ENCODE measurements around the gene TIAM1.

The TIAM1 gene

GRCh38 chr21:31173881-31174555 is 170.0 kb downstream of the TIAM1 start:
- DNase-seq (ENCODE audit: low spot score) = no peak

GRCh38 chr21:31172328-31172727 is 171.7 kb downstream of the TIAM1 start:
- DNase-seq (ENCODE audit: low spot score) = no peak

- no peak for DNase-seq (ENCODE audit: low spot score)
Observed at GRCh38 chr21:31164713-31165694, 179.1 kb downstream of the TIAM1 start.

- no peak for DNase-seq (ENCODE audit: low spot score)
Observed at GRCh38 chr21:31162827-31163226, 181.2 kb downstream of the TIAM1 start.

- DNase-seq (ENCODE audit: low spot score) = no peak
Observed at GRCh38 chr21:31162079-31162699, 181.9 kb downstream of the TIAM1 start.

- no peak for DNase-seq (ENCODE audit: low spot score)
Observed at GRCh38 chr21:31161157-31161556, 182.9 kb downstream of the TIAM1 start.

GRCh38 chr21:31159808-31160207 is 184.3 kb downstream of the TIAM1 start:
- no peak for DNase-seq (ENCODE audit: low spot score)

- no peak for DNase-seq (ENCODE audit: low spot score)
Observed at GRCh38 chr21:31158789-31159581, 185.1 kb downstream of the TIAM1 start.

GRCh38 chr21:31157756-31158155 is 186.3 kb downstream of the TIAM1 start:
- DNase-seq (ENCODE audit: low spot score) = no peak

GRCh38 chr21:31156662-31157061 is 187.4 kb downstream of the TIAM1 start:
- DNase-seq (ENCODE audit: low spot score) = no peak

- DNase-seq (ENCODE audit: low spot score) = no peak
Observed at GRCh38 chr21:31156169-31156568, 187.9 kb downstream of the TIAM1 start.

GRCh38 chr21:31151156-31152045 is 192.7 kb downstream of the TIAM1 start:
- DNase-seq (ENCODE audit: low spot score) = no peak

- DNase-seq (ENCODE audit: low spot score) = no peak
Observed at GRCh38 chr21:31145274-31145673, 198.8 kb downstream of the TIAM1 start.

- no peak for DNase-seq (ENCODE audit: low spot score)
Observed at GRCh38 chr21:31143036-31143435, 201.0 kb downstream of the TIAM1 start.

GRCh38 chr21:31142600-31142999 is 201.5 kb downstream of the TIAM1 start:
- DNase-seq (ENCODE audit: low spot score) = no peak

- no peak for DNase-seq (ENCODE audit: low spot score)
Observed at GRCh38 chr21:31141389-31142000, 202.6 kb downstream of the TIAM1 start.

- DNase-seq (ENCODE audit: low spot score) = no peak
Observed at GRCh38 chr21:31140676-31141075, 203.4 kb downstream of the TIAM1 start.

- DNase-seq (ENCODE audit: low spot score) = no peak
Observed at GRCh38 chr21:31140025-31140424, 204.0 kb downstream of the TIAM1 start.

- no peak for DNase-seq (ENCODE audit: low spot score)
Observed at GRCh38 chr21:31137960-31138359, 206.1 kb downstream of the TIAM1 start.

GRCh38 chr21:31136891-31137290 is 207.2 kb downstream of the TIAM1 start:
- no peak for DNase-seq (ENCODE audit: low spot score)
